Sigmoid colon (tissue), 4 donors: ENCODE results near the gene SHISA3.

Experiments used
- POLR2A ChIP-seq, 2 donors: fragments of 450-650 bp; IDR thresholded peaks; one replicate each; pipeline ENCODE4 v1.6.1; 2016; ENCODE audit warnings: antibody characterized with exemption in 2 of 2, mild to moderate bottlenecking in 2 of 2, moderate library complexity in 2 of 2
- POLR2AphosphoS5 ChIP-seq, 4 donors: sonication (generic); formaldehyde crosslinking; IDR thresholded peaks; one replicate each; pipeline ENCODE4 v1.6.1; 2017; ENCODE audit warnings: antibody characterized with exemption in 4 of 4
- TF ChIP-seq, protein P1 (sequence below), 4 experiments: fragments of 450-650 bp in 3 of 4; fragments of 200-600 bp in 1 of 4; IDR thresholded peaks; one replicate each; pipeline ENCODE4 v1.5.1; 2016 to 2019; ENCODE audit warnings: antibody characterized with exemption in 4 of 4, mild to moderate bottlenecking in 3 of 4, moderate library complexity in 2 of 4

DNA sequence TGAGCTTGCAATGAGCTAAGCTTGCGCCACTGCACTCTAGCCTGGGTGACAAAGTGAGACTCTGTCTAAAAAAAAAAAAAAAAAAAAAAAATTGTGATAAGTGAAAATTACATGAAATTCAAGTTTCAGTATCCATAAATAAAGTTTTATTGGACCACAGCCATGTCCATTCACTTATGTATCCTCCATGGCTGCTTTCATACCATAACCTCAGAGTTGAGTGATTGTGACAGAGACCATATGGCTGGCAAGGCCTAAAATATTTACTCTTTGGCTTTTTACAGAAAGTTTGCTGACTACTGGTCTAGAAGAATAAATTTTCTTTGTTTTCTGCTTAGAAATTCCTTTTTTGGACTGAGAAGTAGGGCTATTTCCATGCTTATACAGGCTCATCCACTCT, 11.8 kb upstream of the SHISA3 start:
- TF ChIP-seq POLR2A (IDR thresholded peaks at IDR 0.05) (no peak), POLR2AphosphoS5 (IDR thresholded peaks at IDR 0.05) (no peak)
- TF ChIP-seq, protein P1, sequence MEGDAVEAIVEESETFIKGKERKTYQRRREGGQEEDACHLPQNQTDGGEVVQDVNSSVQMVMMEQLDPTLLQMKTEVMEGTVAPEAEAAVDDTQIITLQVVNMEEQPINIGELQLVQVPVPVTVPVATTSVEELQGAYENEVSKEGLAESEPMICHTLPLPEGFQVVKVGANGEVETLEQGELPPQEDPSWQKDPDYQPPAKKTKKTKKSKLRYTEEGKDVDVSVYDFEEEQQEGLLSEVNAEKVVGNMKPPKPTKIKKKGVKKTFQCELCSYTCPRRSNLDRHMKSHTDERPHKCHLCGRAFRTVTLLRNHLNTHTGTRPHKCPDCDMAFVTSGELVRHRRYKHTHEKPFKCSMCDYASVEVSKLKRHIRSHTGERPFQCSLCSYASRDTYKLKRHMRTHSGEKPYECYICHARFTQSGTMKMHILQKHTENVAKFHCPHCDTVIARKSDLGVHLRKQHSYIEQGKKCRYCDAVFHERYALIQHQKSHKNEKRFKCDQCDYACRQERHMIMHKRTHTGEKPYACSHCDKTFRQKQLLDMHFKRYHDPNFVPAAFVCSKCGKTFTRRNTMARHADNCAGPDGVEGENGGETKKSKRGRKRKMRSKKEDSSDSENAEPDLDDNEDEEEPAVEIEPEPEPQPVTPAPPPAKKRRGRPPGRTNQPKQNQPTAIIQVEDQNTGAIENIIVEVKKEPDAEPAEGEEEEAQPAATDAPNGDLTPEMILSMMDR (IDR thresholded peaks at IDR 0.05): no peak
